SU-DHL-6 (cell line): ENCODE measurements around the gene CTDP1.
A peak's percentile ranks its signal among the peaks of the same experiment; 100 is the strongest.

ENCODE experiments used
- H2AFZ ChIP-seq: fragments of 200-600 bp; sonication (generic); 2 replicates; pipeline ENCODE4 v1.6.1; 2014; ENCODE audit warnings: low read depth, mild to moderate bottlenecking, moderate library complexity, mixed read lengths, antibody characterized with exemption, low read length; ENCODE audit not compliant: severe bottlenecking
- H3F3A ChIP-seq: fragments of 200-600 bp; shearing (Covaris generic); 2 replicates; pipeline ENCODE4 v1.6.0; 2016; ENCODE audit warnings: antibody characterized with exemption, mild to moderate bottlenecking; ENCODE audit not compliant: insufficient read depth
- H3K27ac ChIP-seq: fragments of 200-600 bp; sonication (generic); 2 replicates; pipeline ENCODE4 v1.5.1; 2016; ENCODE audit warnings: low read depth, mild to moderate bottlenecking, low read length, moderate library complexity, mixed read lengths
- H3K27me3 ChIP-seq: fragments of 200-600 bp; sonication (generic), shearing (Covaris generic); 2 replicates; pipeline ENCODE4 v1.6.0; 2014; ENCODE audit warnings: mild to moderate bottlenecking, low read length
- H3K36me3 ChIP-seq: fragments of 200-600 bp; sonication (generic); 2 replicates; pipeline ENCODE4 v1.6.1; 2014; ENCODE audit warnings: mild to moderate bottlenecking, low read length, mixed read lengths
- H3K4me2 ChIP-seq: fragments of 300-600, 200-600 bp; shearing (Covaris generic), sonication (generic); 2 replicates; pipeline ENCODE4 v1.6.0; 2014; ENCODE audit warnings: low read length, low read depth, mild to moderate bottlenecking; ENCODE audit not compliant: poor library complexity, severe bottlenecking
- H3K4me3 ChIP-seq: fragments of 200-600 bp; sonication (generic); 2 replicates; pipeline ENCODE4 v1.5.1; 2014; ENCODE audit warnings: antibody characterized with exemption, low read length, mild to moderate bottlenecking, mixed read lengths; ENCODE audit not compliant: insufficient read depth, poor library complexity, severe bottlenecking
- H3K79me2 ChIP-seq: fragments of 200-600 bp; sonication (generic); 2 replicates; pipeline ENCODE4 v1.6.1; 2014; ENCODE audit warnings: mild to moderate bottlenecking, low read length, moderate library complexity; ENCODE audit not compliant: insufficient read depth
- H3K9ac ChIP-seq: fragments of 200-600 bp; sonication (generic); 2 replicates; pipeline ENCODE4 v1.7.0; 2014; ENCODE audit warnings: mild to moderate bottlenecking, low read length
- H3K9me2 ChIP-seq: fragments of 200-600 bp; sonication (generic); replicated peaks from 2 replicates; pipeline ENCODE4 v1.6.1; 2014; ENCODE audit warnings: low read length; ENCODE audit not compliant: insufficient read depth
- H3K9me3 ChIP-seq: fragments of 200-600 bp; sonication (generic); 2 replicates; pipeline ENCODE4 v1.6.1; 2014; ENCODE audit warnings: low read length, mixed read lengths; ENCODE audit not compliant: insufficient read depth
- H4K20me1 ChIP-seq: fragments of 200-600 bp; sonication (generic); 2 replicates; pipeline ENCODE4 v1.6.1; 2014; ENCODE audit warnings: low read depth, mild to moderate bottlenecking, antibody characterized with exemption, low read length, moderate library complexity, mixed read lengths
- CTCF ChIP-seq: fragments of 200-600 bp; sonication (generic); IDR thresholded peaks from one replicate; pipeline ENCODE4 v1.5.1; 2017; ENCODE audit warnings: antibody characterized with exemption, mild to moderate bottlenecking, low read length, moderate library complexity; ENCODE audit not compliant: insufficient read depth, poor library complexity, severe bottlenecking
- EZH2phosphoT487 ChIP-seq: fragments of 200-600 bp; sonication (generic), shearing (Covaris generic); conservative IDR thresholded peaks from 2 replicates; pipeline ENCODE4 v1.6.1; 2018; ENCODE audit warnings: mild to moderate bottlenecking, antibody characterized with exemption, low read length, moderate library complexity, mixed read lengths

CTDP1 gene

GRCh38 chr18:79643054-79643984 lies 36.3 kb upstream of the CTDP1 start:
- Histone ChIP-seq H3K9ac (no peak overlapping the region), H3K27ac (no peak overlapping the region), H2AFZ (no peak overlapping the region), H3K4me2 (no peak overlapping the region), H3K9me2 (no peaks in the 10 kb centered on the region), H3K79me2 (no peaks in the 10 kb centered on the region), H3F3A (no peaks in the 10 kb centered on the region), H3K36me3 (no peaks in the 10 kb centered on the region), H4K20me1 (no peaks in the 10 kb centered on the region), H3K27me3 (no peaks in the 10 kb centered on the region), H3K4me3 (no peak overlapping the region), H3K9me3 (no peaks in the 10 kb centered on the region)
- TF ChIP-seq CTCF (no peak), EZH2phosphoT487 (no peak)

GRCh38 chr18:79644006-79644665 lies 35.5 kb upstream of the CTDP1 start:
- no peaks in the 10 kb centered on the region for H3K27me3 ChIP-seq
- no peak overlapping the region for H3K4me3 ChIP-seq
- TF ChIP-seq EZH2phosphoT487, result no peak
- peak; percentile 83 for TF ChIP-seq CTCF
- H3K9me3 ChIP-seq, result no peaks in the 10 kb centered on the region
- no peaks in the 10 kb centered on the region for H3F3A ChIP-seq
- no peak overlapping the region for H3K27ac ChIP-seq
- no peaks in the 10 kb centered on the region for H4K20me1 ChIP-seq
- H3K4me2 ChIP-seq, result peak overlapping the region; percentile 25
- H3K9me2 ChIP-seq, result no peaks in the 10 kb centered on the region
- no peaks in the 10 kb centered on the region for H3K36me3 ChIP-seq
- no peak overlapping the region for H3K9ac ChIP-seq
- H2AFZ ChIP-seq, result no peak overlapping the region
- no peaks in the 10 kb centered on the region for H3K79me2 ChIP-seq

GRCh38 chr18:79644666-79645057 lies 34.9 kb upstream of the CTDP1 start:
- Histone ChIP-seq H3K9me2 (no peaks in the 10 kb centered on the region), H3K27me3 (no peaks in the 10 kb centered on the region), H3K27ac (no peak overlapping the region), H2AFZ (no peak overlapping the region), H3F3A (no peaks in the 10 kb centered on the region), H3K9ac (no peak overlapping the region), H4K20me1 (no peaks in the 10 kb centered on the region), H3K9me3 (no peaks in the 10 kb centered on the region), H3K36me3 (no peaks in the 10 kb centered on the region), H3K4me3 (no peak overlapping the region), H3K79me2 (no peaks in the 10 kb centered on the region), H3K4me2 (no peak overlapping the region)
- TF ChIP-seq CTCF, result no peak
- TF ChIP-seq EZH2phosphoT487, result no peak
